NCI-H1436 (cell line): ENCODE data around the gene PLA1A.
"Not testable (repeated sequence)": the region's sequence is repeated elsewhere in the genome, so short reads cannot be mapped to it uniquely, and the experiment has no call there.

Experiments used
- DNase-seq: peaks from one replicate; lab custom pipeline; 2025; lab: John Stamatoyannopoulos, UW

Gene PLA1A

GRCh38 chr3:119579366-119580066 lies 18.2 kb upstream of the PLA1A start, which contains the start of gene ADPRH:
Gene ADPRH (plus strand): TSS chr3:119579492. CDS start chr3:119582170, 2,678 bp downstream.
- DNase-seq: peak; percentile 23

GRCh38 chr3:119580067-119580760 lies 17.5 kb upstream of the PLA1A start:
- no peak for DNase-seq

GRCh38 chr3:119582178-119582577 lies 15.5 kb upstream of the PLA1A start:
- no peak for DNase-seq

- DNase-seq: no peak
Observed at GRCh38 chr3:119585208-119585607, 12.5 kb upstream of the PLA1A start.

GRCh38 chr3:119585856-119586570 lies 11.7 kb upstream of the PLA1A start:
- DNase-seq: no peak

GRCh38 chr3:119586733-119587172 lies 10.9 kb upstream of the PLA1A start:
- no peak for DNase-seq

- DNase-seq: no peak
Observed at GRCh38 chr3:119588112-119588511, 9.6 kb upstream of the PLA1A start.

- DNase-seq: no peak
Observed at GRCh38 chr3:119589102-119589773, 8.4 kb upstream of the PLA1A start.

- DNase-seq: no peak
Observed at GRCh38 chr3:119590706-119591105, 7.0 kb upstream of the PLA1A start.

GRCh38 chr3:119592861-119593260 lies 4.8 kb upstream of the PLA1A start:
- no peak for DNase-seq

- DNase-seq: no peak
Observed at GRCh38 chr3:119594066-119594465, 3.6 kb upstream of the PLA1A start.

GRCh38 chr3:119594929-119595328 lies 2.8 kb upstream of the PLA1A start:
- not testable (repeated sequence) for DNase-seq

- DNase-seq: no peak
Observed at GRCh38 chr3:119595639-119596334, 1.9 kb upstream of the PLA1A start.

GRCh38 chr3:119596398-119596797 lies 1.3 kb upstream of the PLA1A start:
- no peak for DNase-seq

GRCh38 chr3:119598410-119599098 lies 869 bp downstream of the PLA1A start:
- DNase-seq: no peak

GRCh38 chr3:119599558-119600174 lies 2.0 kb downstream of the PLA1A start:
- DNase-seq: no peak

- DNase-seq: peak; percentile 20
Observed at GRCh38 chr3:119600732-119601131, 3.0 kb downstream of the PLA1A start.

GRCh38 chr3:119601154-119601553 lies 3.5 kb downstream of the PLA1A start:
- DNase-seq: no peak

- no peak for DNase-seq
Observed at GRCh38 chr3:119602676-119603075, 5.0 kb downstream of the PLA1A start.

- no peak for DNase-seq
Observed at GRCh38 chr3:119604878-119605277, 7.2 kb downstream of the PLA1A start.
